HEK293 (cell line): ENCODE results near the gene TIMM17B.

ENCODE experiments used
- ATF2 ChIP-seq: fragments of 450-650 bp; formaldehyde crosslinking; IDR thresholded peaks from 2 replicates; pipeline ENCODE4 v1.5.1; 2016; ENCODE audit warnings: missing biosample characterization, missing genetic modification characterization, low read depth
- CTCF ChIP-seq: fragments of 450-650 bp; formaldehyde crosslinking; IDR thresholded peaks from 2 replicates; pipeline ENCODE4 v1.5.1; 2016; ENCODE audit warnings: missing biosample characterization, missing genetic modification characterization
- PATZ1 ChIP-seq: fragments of 450-650 bp; formaldehyde crosslinking; IDR thresholded peaks from 2 replicates; pipeline ENCODE4 v1.5.1; 2016; ENCODE audit warnings: missing biosample characterization, missing genetic modification characterization
- PBX3 ChIP-seq: sonication (generic); formaldehyde crosslinking; IDR thresholded peaks from 2 replicates; pipeline ENCODE4 v1.8.1; 2022; ENCODE audit warnings: mild to moderate bottlenecking, moderate library complexity, missing genetic modification reagents
- ZBTB8A ChIP-seq: fragments of 450-650 bp; formaldehyde crosslinking; IDR thresholded peaks from 2 replicates; pipeline ENCODE4 v1.5.1; 2016; ENCODE audit warnings: missing biosample characterization, missing genetic modification characterization
- ZNF148 ChIP-seq: fragments of 450-650 bp; formaldehyde crosslinking; IDR thresholded peaks from 2 replicates; pipeline ENCODE4 v1.5.0; 2017; ENCODE audit warnings: missing biosample characterization, missing genetic modification characterization, borderline replicate concordance
- ZNF174 ChIP-seq: fragments of 450-650 bp; formaldehyde crosslinking; IDR thresholded peaks from 2 replicates; pipeline ENCODE4 v1.5.0; 2017; ENCODE audit warnings: missing biosample characterization, mild to moderate bottlenecking, missing genetic modification characterization
- ZNF214 ChIP-seq: fragments of 450-650 bp; formaldehyde crosslinking; IDR thresholded peaks from 2 replicates; pipeline ENCODE4 v1.5.1; 2017; ENCODE audit warnings: missing biosample characterization, mild to moderate bottlenecking, missing genetic modification characterization, borderline replicate concordance
- ZNF426 ChIP-seq: fragments of 450-650 bp; formaldehyde crosslinking; IDR thresholded peaks from 2 replicates; pipeline ENCODE4 v1.5.1; 2017; ENCODE audit warnings: missing biosample characterization, missing genetic modification characterization, mild to moderate bottlenecking, inconsistent platforms, moderate library complexity
- ZNF639 ChIP-seq: fragments of 450-650 bp; formaldehyde crosslinking; IDR thresholded peaks from 2 replicates; pipeline ENCODE4 v1.5.1; 2016; ENCODE audit warnings: missing biosample characterization, missing genetic modification characterization
- ZNF658 ChIP-seq: fragments of 450-650 bp; formaldehyde crosslinking; IDR thresholded peaks from 2 replicates; pipeline ENCODE4; 2016; ENCODE audit warnings: missing biosample characterization, missing genetic modification characterization
- ZNF660 ChIP-seq: fragments of 450-650 bp; IDR thresholded peaks from 2 replicates; pipeline ENCODE4 v1.5.1; 2018; ENCODE audit warnings: missing biosample characterization, mild to moderate bottlenecking, missing genetic modification characterization
- ZNF792 ChIP-seq: fragments of 450-650 bp; formaldehyde crosslinking; IDR thresholded peaks from 2 replicates; pipeline ENCODE4 v1.5.1; 2016; ENCODE audit warnings: missing biosample characterization, missing genetic modification characterization

- no peak for TF ChIP-seq PATZ1 (tag by site-specific recombination)
- no peak for TF ChIP-seq CTCF (tag by site-specific recombination)
- TF ChIP-seq ZNF214 (tag by site-specific recombination): no peak
- no peak for TF ChIP-seq PBX3 (CRISPR knock-in tag)
- no peak for TF ChIP-seq ZNF174 (tag by site-specific recombination)
- TF ChIP-seq ZNF660 (tag by site-specific recombination): no peak
- TF ChIP-seq ZNF792 (tag by site-specific recombination): no peak
- no peak for TF ChIP-seq ZNF426
- no peak for TF ChIP-seq ZNF658 (tag by site-specific recombination)
- TF ChIP-seq ZNF148 (tag by site-specific recombination): no peak
- no peak for TF ChIP-seq ZNF639 (tag by site-specific recombination)
- no peak for TF ChIP-seq ATF2 (tag by site-specific recombination)
- TF ChIP-seq ZBTB8A (tag by site-specific recombination): no peak
These were observed 45.3 kb upstream of the TIMM17B start for GRCh38 chrX:48942895-48943294.
